DMS53 treated with DMSO at 0.1 percent for 48 hours (cell line): Measurements from ENCODE around the gene ATAT1.
"Not testable (repeated sequence)": the region's sequence is repeated elsewhere in the genome, so short reads cannot be mapped to it uniquely, and the experiment has no call there.

ENCODE experiments used
- DNase-seq: peaks from one replicate; lab custom pipeline; 2025; ENCODE audit not compliant: unreplicated experiment; lab: John Stamatoyannopoulos, UW

Gene ATAT1

GRCh38 chr6:30647242-30648116 is 20.8 kb downstream of the ATAT1 start:
- DNase-seq, result peak; percentile 50

GRCh38 chr6:30651143-30651542 is 24.5 kb downstream of the ATAT1 start:
- DNase-seq, result no peak

- no peak for DNase-seq
Observed at GRCh38 chr6:30654798-30655742, 28.4 kb downstream of the ATAT1 start.

GRCh38 chr6:30655743-30656094 is 29.0 kb downstream of the ATAT1 start:
- DNase-seq, result no peak

- no peak for DNase-seq
Observed at GRCh38 chr6:30656513-30656912, 29.8 kb downstream of the ATAT1 start.

- no peak for DNase-seq
Observed at GRCh38 chr6:30657454-30657853, 30.8 kb downstream of the ATAT1 start.

- not testable (repeated sequence) for DNase-seq
Observed at GRCh38 chr6:30657922-30658321, 31.2 kb downstream of the ATAT1 start.

GRCh38 chr6:30664994-30665767 is 38.5 kb downstream of the ATAT1 start:
- DNase-seq, result no peak

- not testable (repeated sequence) for DNase-seq
Observed at GRCh38 chr6:30666300-30666699, 39.6 kb downstream of the ATAT1 start.

- no peak for DNase-seq
Observed at GRCh38 chr6:30670760-30671527, 44.3 kb downstream of the ATAT1 start.

GRCh38 chr6:30672445-30673253 is 46.0 kb downstream of the ATAT1 start, which contains the start of gene DHX16:
DHX16 (minus strand) TSS chr6:30673006; CDS start chr6:30672841, 165 bp downstream.
- DNase-seq, result peak; percentile 95

GRCh38 chr6:30676660-30677285 is 50.1 kb downstream of the ATAT1 start:
- no peak for DNase-seq

- DNase-seq, result peak; percentile 66
Observed at GRCh38 chr6:30678964-30679726, 52.5 kb downstream of the ATAT1 start.

- no peak for DNase-seq
Observed at GRCh38 chr6:30679765-30680535, 53.3 kb downstream of the ATAT1 start.

GRCh38 chr6:30681766-30682142 is 55.1 kb downstream of the ATAT1 start:
- no peak for DNase-seq

GRCh38 chr6:30682143-30683117 is 55.8 kb downstream of the ATAT1 start:
- DNase-seq, result no peak
